Erythroblast (primary cell): ENCODE measurements around the gene PTOV1.

Source experiments
- GATA1 ChIP-seq: IDR thresholded peaks from 2 replicates; pipeline ENCODE4 v1.6.1; 2011; ENCODE audit warnings: low read depth, mild to moderate bottlenecking, control low read depth, low read length, moderate library complexity
- POLR2A ChIP-seq: IDR thresholded peaks from 2 replicates; pipeline ENCODE4 v1.6.1; 2011; ENCODE audit warnings: mild to moderate bottlenecking, low read length

- TF ChIP-seq POLR2A (no peak), GATA1 (no peak)
These were observed 36.2 kb downstream of the PTOV1 start for GRCh38 chr19:49887037-49887664.
